HG03342 (cell line): ENCODE results near the gene RER1.

Experiments
- ATAC-seq: cut with Tn5 transposase; IDR thresholded peaks from one replicate; pipeline ENCODE4 v1.9.1; 2021; ENCODE audit warnings: mild to moderate bottlenecking, moderate library complexity; ENCODE audit not compliant: unreplicated experiment

The RER1 gene

DNA sequence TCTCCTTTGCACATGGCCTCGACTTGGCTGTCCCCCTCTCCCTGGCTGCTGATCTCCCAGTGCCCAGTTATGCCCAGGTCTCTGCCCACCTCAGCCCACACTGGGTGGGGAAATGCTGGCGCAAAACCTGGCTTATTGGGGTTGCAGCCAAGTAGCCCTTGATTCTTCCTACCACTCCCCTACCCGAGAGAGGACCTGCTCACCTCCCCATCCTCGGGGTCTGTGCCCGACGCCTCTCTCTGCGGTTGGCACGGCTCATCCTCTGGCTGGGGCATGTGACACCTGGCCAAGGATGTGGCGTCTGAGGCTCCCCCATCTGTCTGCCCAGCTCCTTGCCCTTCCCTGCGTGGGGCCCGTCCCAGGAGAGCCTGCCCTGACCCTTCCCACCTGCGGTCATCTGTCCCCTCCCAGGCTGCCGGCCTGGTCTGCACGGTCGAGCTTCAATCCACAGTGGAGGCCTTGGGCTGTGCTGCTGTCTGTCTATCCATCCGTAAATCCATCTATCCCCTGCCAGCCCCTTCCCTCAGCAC is 27.2 kb downstream of the RER1 start:
- no peak for ATAC-seq

GRCh38 chr1:2419416-2419815 is 27.8 kb downstream of the RER1 start:
- ATAC-seq, result no peak

GRCh38 chr1:2422523-2422922 is 30.9 kb downstream of the RER1 start:
- no peak for ATAC-seq

GRCh38 chr1:2425892-2426291 is 34.3 kb downstream of the RER1 start:
- ATAC-seq, result no peak

DNA sequence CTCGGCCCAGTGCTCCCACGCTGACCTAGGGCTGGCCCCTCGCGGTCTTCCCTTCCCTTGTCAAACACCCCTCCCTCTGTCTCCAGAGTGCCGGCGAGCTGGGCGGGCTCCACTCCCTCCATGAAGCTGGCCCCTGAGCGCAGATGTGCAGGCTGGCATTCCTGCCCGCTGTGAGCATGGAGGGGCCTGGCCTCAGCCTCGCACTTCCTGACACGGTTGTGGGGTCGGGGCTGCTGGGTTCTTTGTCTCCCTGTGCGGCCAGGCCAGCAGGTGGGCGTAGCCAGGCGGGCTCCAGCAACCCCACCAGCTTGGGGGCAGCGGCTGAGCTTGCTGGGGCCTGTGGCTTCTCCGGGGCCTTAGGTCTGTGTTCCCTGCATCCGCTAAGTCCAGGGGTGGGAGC is 34.9 kb downstream of the RER1 start:
- ATAC-seq, result no peak

DNA sequence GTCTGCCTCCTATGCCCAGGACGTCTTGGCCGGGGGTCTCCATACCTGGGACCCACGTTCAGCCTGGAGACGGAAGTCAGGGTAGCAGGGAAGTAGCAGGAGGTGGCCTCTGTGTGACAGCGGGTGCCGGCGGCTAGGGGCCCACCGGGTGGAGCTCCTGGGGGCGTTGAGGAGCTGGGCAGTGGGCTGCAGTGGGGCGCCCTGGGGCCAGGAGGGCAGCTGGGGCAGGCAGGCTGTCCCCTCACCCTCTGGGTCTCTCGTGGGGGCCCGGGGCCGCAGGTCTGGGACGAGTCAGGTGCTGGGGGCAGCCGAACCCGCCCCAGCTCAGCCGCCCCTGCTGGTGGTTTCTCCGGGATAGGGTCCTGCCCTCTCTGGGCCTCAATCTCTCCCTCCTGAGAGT is 35.4 kb downstream of the RER1 start:
- no peak for ATAC-seq

- no peak for ATAC-seq
Measured at GRCh38 chr1:2427976-2428375, 36.3 kb downstream of the RER1 start.

GRCh38 chr1:2428490-2428889 is 36.8 kb downstream of the RER1 start:
- ATAC-seq, result no peak

- no peak for ATAC-seq
Measured at GRCh38 chr1:2429780-2430591, 38.3 kb downstream of the RER1 start.

DNA sequence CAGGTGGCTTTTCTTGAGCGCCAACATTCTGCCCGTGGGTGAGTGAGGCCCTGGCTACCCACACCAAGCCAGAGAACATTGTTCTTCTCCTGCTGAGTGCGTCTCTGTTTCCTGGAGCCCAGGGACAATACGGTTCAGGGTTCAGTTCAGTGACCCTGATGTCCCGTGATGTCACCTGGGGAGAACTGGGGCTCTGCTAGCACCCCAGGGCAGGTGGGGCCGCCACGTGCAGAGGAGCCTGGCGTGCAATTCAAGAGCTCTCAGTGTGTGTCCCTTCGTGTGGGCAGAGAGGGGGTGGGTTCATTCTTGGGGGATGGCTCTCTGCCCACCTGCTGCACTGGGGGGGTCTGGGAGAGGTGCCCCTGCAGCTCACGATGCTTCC is 38.9 kb downstream of the RER1 start:
- ATAC-seq, result no peak

- no peak for ATAC-seq
Measured at GRCh38 chr1:2431103-2431502, 39.5 kb downstream of the RER1 start.

GRCh38 chr1:2431518-2431917 is 39.9 kb downstream of the RER1 start:
- no peak for ATAC-seq

GRCh38 chr1:2432441-2432844 is 40.8 kb downstream of the RER1 start:
- ATAC-seq, result no peak

DNA sequence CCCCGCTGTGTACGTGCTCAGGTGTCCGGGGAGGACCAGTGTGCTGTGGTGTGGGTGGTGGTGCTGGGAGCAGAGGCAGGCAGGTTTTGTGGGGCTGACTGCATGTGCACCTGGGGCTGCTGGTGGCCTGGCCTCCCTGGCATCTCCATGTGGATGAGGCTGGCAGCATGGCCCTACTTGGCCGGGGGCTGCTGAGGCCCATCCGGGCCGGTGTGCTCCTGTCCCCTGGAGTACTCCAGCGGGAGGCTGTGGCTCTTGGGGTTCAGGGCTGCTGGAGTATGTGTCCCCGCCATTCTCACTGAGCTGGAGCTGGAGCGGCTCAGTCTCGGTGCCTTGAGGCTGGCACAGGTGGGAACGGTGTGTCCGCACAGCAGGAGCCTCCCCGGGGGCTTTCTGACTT is 41.6 kb downstream of the RER1 start:
- no peak for ATAC-seq

DNA sequence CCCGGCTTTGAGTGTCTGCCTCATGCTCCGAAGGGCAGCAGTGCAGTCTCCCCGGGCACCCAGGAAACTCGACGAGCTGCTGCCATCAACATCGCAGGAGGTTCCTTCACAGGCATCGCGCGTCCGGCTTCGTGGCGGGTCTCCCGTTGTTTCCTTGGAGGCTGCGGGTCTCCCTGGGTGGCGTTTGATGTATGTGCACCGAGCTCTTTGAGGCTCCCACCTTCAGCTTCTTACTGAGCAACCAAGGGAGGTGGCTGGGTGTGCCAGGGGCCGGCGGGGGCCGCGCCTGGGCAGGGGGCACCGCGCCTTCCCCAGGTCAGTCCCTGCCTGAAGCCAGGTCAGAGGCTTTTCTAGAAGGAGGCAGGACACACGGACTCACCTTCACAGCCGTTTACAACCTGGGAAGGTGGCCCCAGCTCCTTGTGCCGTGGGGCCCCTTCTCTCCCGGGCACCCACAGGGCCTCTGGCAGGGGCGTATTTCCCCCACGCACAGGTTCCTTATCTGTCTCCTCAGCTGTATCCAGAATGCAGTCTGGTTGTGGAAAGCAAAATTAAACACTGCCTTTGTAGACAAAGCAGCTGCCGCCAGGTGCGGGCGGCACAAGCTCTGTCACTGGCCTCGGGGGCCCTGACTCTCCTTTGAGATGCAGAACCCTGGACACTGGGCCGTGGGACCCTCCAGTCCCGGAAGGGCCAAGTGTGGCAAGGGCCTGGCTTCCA is 42.5 kb downstream of the RER1 start:
- ATAC-seq, result no peak

- no peak for ATAC-seq
Measured at GRCh38 chr1:2435091-2435490, 43.5 kb downstream of the RER1 start.

DNA sequence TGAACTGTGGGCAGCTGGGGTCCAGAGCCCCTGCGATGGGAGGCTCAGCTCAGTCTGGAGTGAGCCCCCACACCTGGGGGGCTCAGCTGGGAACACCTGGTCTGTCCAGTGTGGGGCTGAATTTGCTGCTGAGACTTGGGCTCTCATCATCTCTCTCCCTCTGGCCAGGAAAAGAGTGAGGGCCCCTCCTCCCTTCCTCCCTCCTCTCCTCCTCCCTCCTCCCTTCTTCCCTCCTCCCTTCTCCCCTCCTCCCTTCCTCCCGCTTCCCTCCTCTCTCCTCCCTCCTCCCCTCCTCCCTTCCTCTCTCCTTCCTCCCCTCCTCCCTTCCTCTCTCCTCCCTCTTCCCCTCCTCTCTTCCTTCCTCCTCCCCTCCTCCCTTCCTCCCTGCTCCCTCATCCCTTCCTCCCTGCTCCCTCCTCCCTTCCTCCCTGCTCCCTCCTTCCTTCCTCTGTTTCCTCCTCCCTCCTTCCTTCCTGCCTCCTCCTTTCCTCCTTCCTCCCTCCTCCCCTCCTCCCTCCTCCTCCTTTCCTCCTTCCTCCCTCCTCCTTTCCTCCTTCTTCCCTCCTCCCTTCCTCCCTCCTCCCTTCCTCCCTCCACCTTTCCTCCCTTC is 44.2 kb downstream of the RER1 start:
- no peak for ATAC-seq

DNA sequence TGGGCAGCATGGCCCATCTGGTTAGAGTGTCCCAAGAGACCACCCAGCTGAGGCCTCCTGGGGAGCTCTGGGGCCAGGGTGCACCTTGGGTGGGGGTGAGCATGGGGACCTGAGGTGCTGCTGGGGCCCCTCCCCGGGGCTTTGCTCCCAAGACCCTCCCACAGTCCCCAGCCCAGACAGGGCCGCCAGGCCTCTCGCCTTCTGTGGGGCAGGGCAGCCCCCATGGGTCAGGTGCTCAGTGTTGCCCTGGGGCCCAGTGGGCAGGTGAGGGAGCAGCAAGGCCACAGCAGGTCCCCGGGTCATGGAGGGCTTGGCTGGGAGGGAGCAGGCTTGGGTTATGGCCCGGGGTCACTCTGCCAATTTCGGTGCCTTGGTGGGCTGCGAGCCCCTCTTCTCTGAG is 45.2 kb downstream of the RER1 start:
- no peak for ATAC-seq

- no peak for ATAC-seq
Measured at GRCh38 chr1:2437617-2438016, 46.0 kb downstream of the RER1 start.

DNA sequence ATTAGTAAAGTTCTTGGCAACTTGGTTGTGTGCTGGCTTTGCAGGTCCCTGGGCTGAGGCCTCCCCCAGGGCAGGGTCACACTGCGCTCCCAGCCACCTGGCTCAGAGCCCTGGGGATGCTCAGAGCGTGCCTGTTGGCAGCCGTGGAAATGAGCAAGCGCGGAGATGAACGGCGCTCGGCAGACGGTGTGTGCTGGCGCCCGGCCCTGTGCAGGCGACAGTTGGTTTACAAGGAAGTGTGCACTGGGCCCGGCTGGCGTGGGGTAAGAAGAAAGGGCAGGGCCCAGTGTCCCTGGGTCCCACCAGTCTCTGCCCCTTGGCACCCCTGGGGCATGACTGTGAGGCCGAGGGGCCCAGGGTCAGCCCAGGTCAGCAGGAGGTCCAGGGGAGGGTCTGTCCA is 46.4 kb downstream of the RER1 start:
- ATAC-seq, result no peak

DNA sequence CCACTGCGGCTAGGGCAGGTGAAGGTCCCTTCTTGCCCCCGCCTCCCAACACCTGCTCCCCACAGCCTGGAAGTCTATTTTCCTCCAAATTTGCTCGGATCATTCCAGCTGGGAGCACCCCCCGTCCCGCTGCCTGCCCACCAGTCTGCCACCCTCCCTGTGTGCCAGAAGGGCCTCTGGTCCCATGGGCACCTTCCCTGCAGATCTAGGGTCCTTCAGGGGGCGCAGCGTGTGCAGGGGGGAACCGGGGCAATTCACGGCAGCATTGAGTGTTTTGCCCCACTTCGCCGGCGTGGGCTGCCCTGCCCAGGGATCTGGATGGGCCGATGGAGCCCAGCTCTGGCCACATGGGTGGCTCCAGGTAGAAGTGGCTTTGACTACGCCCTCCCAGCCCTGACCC is 47.0 kb downstream of the RER1 start:
- no peak for ATAC-seq

DNA sequence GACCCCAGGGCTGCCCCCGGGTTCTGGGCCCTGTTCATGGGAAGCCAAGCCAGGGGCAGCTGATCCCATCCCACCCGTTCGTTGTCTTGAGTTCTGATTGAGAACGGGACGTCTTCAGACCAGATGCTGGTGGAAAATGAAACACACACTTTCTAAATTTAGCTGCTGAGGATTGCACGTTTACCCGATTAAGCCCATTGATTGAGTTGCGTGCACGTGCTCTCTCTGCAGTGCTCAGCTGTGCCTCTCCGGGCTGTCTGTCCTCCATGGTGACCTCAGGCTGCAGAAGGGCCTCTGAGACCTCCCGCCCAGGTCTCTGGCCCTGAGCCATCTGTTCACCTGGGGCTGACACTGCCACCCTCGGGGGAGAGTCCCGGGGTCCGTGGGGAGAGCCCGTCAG is 47.7 kb downstream of the RER1 start:
- no peak for ATAC-seq
